NCI-H1694 (cell line): ENCODE results near the gene MLIP.
"Not testable (repeated sequence)": the region's sequence is repeated elsewhere in the genome, so short reads cannot be mapped to it uniquely, and the experiment has no call there.

ENCODE experiments used
- DNase-seq: peaks from one replicate; lab custom pipeline; 2025; lab: John Stamatoyannopoulos, UW

The MLIP gene

GRCh38 chr6:54234539-54234938, 123.3 kb downstream of the MLIP start:
- DNase-seq: no peak

GRCh38 chr6:54236984-54237383, 125.7 kb downstream of the MLIP start:
- DNase-seq: no peak

- DNase-seq: no peak
Observed at GRCh38 chr6:54238396-54238795, 127.2 kb downstream of the MLIP start.

- DNase-seq: no peak
Observed at GRCh38 chr6:54243699-54244098, 132.5 kb downstream of the MLIP start.

- DNase-seq: no peak
Observed at GRCh38 chr6:54244430-54244829, 133.2 kb downstream of the MLIP start.

GRCh38 chr6:54245265-54245664, 134.0 kb downstream of the MLIP start:
- no peak for DNase-seq

- DNase-seq: no peak
Observed at GRCh38 chr6:54248319-54248718, 137.1 kb downstream of the MLIP start.

- no peak for DNase-seq
Observed at GRCh38 chr6:54248994-54249393, 137.8 kb downstream of the MLIP start.

- not testable (repeated sequence) for DNase-seq
Observed at GRCh38 chr6:54249812-54250211, 138.6 kb downstream of the MLIP start.

GRCh38 chr6:54252496-54252895, 141.3 kb downstream of the MLIP start:
- DNase-seq: no peak

GRCh38 chr6:54252916-54253315, 141.7 kb downstream of the MLIP start:
- DNase-seq: no peak

GRCh38 chr6:54254886-54255285, 143.6 kb downstream of the MLIP start:
- no peak for DNase-seq

GRCh38 chr6:54255886-54256285, 144.6 kb downstream of the MLIP start:
- DNase-seq: no peak

GRCh38 chr6:54260025-54260424, 148.8 kb downstream of the MLIP start:
- DNase-seq: no peak

- no peak for DNase-seq
Observed at GRCh38 chr6:54262499-54262898, 151.3 kb downstream of the MLIP start.

- no peak for DNase-seq
Observed at GRCh38 chr6:54262971-54263370, 151.7 kb downstream of the MLIP start.

- no peak for DNase-seq
Observed at GRCh38 chr6:54264581-54265272, 153.5 kb downstream of the MLIP start.

- DNase-seq: no peak
Observed at GRCh38 chr6:54266400-54266923, 155.2 kb downstream of the MLIP start.

GRCh38 chr6:54267798-54268197, 156.6 kb downstream of the MLIP start:
- DNase-seq: peak; percentile 39

- no peak for DNase-seq
Observed at GRCh38 chr6:54273214-54273820, 162.1 kb downstream of the MLIP start.

GRCh38 chr6:54274383-54274782, 163.1 kb downstream of the MLIP start:
- no peak for DNase-seq

- DNase-seq: no peak
Observed at GRCh38 chr6:54282186-54282585, 170.9 kb downstream of the MLIP start.

GRCh38 chr6:54284161-54284860, 173.1 kb downstream of the MLIP start:
- DNase-seq: no peak
